Suprapubic skin (tissue), 4 donors: Measurements from ENCODE around the gene AKAP1.

ENCODE experiments used
- CTCF ChIP-seq, 2 donors: fragments of 200-600 bp in 1 of 2; fragments of 450-650 bp in 1 of 2; sonication (generic) in 1 of 2; IDR thresholded peaks; one replicate each; pipeline ENCODE4 v1.5.1; 2016 to 2019; ENCODE audit warnings: antibody characterized with exemption in 2 of 2, mild to moderate bottlenecking in 1 of 2, moderate library complexity in 1 of 2
- EP300 ChIP-seq: sonication (generic); formaldehyde crosslinking; IDR thresholded peaks from one replicate; pipeline ENCODE4 v1.6.1; 2017; ENCODE audit warnings: antibody characterized with exemption
- POLR2A ChIP-seq, 2 donors: fragments of 450-650 bp; IDR thresholded peaks; one replicate each; pipeline ENCODE4 v1.6.1; 2017; ENCODE audit warnings: antibody characterized with exemption in 2 of 2, mild to moderate bottlenecking in 2 of 2, moderate library complexity in 2 of 2
- POLR2AphosphoS5 ChIP-seq, 3 donors: sonication (generic); formaldehyde crosslinking; IDR thresholded peaks; one replicate each; pipeline ENCODE4 v1.6.1; 2017; ENCODE audit warnings: antibody characterized with exemption in 3 of 3

GRCh38 chr17:57144567-57144966 is 59.5 kb downstream of the AKAP1 start:
- TF ChIP-seq CTCF (IDR thresholded peaks at IDR 0.05) (no peak), POLR2A (IDR thresholded peaks at IDR 0.05) (no peak), EP300 (no peak), POLR2AphosphoS5 (IDR thresholded peaks at IDR 0.05) (no peak)
